HL-60 (cell line): ENCODE results near the gene GM2A.

Experiments
- DNase-seq, 2 experiments: peaks; one replicate each; pipeline ENCODE4 v3.0.0-alpha.2; 2010 to 2020; ENCODE audit warnings: low read depth in 1 of 2, low spot score in 1 of 2
- H3K27ac ChIP-seq: fragments of 250-450 bp; sonication (Bioruptor Pico); replicated peaks from 2 replicates; pipeline ENCODE4 v1.5.1; 2020; ENCODE audit warnings: mild to moderate bottlenecking, moderate library complexity
- H3K27me3 ChIP-seq: fragments of 250-450 bp; sonication (Bioruptor Pico); 2 replicates; pipeline ENCODE4 v1.5.1; 2021; ENCODE audit warnings: mild to moderate bottlenecking, moderate library complexity; ENCODE audit not compliant: insufficient read depth, poor library complexity, severe bottlenecking
- H3K4me3 ChIP-seq: replicated peaks from 2 replicates; pipeline ENCODE4 v1.5.1; 2011; ENCODE audit warnings: mild to moderate bottlenecking, control low read depth, low read length; ENCODE audit not compliant: insufficient read depth
- GABPA ChIP-seq: IDR thresholded peaks from 2 replicates; pipeline ENCODE4 v1.6.1; 2012; ENCODE audit warnings: low read depth
- POLR2AphosphoS5 ChIP-seq: IDR thresholded peaks from 2 replicates; pipeline ENCODE4 v1.6.1; 2012; ENCODE audit warnings: low read depth
- SPI1 ChIP-seq: IDR thresholded peaks from 2 replicates; pipeline ENCODE4 v1.6.1; 2012; ENCODE audit warnings: low read depth, mild to moderate bottlenecking, borderline replicate concordance
- TF ChIP-seq, protein P1 (sequence below): IDR thresholded peaks from 2 replicates; pipeline ENCODE4 v1.6.1; 2012; ENCODE audit warnings: low read depth; ENCODE audit not compliant: insufficient replicate concordance
- TF ChIP-seq, protein P2 (sequence below): IDR thresholded peaks from one replicate; pipeline ENCODE4 v1.5.1; 2011; ENCODE audit warnings: low read length, control low read depth, inconsistent platforms; ENCODE audit not compliant: insufficient read depth

The GM2A gene

DNA sequence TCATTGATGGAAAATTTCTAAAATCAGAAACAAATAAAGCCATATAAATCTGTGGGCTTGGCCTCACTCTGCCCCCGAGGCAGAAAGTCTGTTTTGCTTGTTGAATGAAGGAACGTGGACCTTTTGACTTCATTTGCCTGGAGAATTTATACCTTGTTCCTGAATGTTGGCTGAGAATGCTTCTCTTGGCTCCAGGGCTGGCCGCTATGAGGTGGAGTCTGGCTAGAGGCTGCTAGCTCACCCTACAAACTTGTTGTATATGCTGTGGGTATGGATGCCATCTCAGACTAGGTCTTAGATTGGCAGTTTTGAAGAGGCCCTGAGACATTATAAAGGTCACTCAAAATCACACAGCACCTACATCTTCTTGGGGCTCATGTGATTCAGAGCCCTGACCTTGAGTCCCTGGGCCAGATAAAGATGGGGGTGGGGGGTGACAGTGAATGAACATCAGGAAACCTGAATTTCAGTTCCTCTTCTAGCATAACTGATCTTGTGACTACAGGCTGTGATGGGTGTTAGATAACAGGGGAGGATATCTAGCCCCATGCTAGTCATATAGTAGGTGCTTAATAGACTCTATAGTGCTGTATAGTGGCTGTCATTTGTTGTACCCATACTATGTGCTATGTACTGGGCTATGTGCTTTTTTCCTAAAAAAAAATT lies 2.8 kb downstream of the GM2A start:
- DNase-seq: peak in 1 of 2 experiments; percentile 57
- no peak overlapping the region for H3K4me3 ChIP-seq
- H3K27me3 ChIP-seq: no peaks in the 10 kb centered on the region
- no peak overlapping the region for H3K27ac ChIP-seq
- TF ChIP-seq POLR2AphosphoS5 (no peak), SPI1 (peak; percentile 89)

DNA sequence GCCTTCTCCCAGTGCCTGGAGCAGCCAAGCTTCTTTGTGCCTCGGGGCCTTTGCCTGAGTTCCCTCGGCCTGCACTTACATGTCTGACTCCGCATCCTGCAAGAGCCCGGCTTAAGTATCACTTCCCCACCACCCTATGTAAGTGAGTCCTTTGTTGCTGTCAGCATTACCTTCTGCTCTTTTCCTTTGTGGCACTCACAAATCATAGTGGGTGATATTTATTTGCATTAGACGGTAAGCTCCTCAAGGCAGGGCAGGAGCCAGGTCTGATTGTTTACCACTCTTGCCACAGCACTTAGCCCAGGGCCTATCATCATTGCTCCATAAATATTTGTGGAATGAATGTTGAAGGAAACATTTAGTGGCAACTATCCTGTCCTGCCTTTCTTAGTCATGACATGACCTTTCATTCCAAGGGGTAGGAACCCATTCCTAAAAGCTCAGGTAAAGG lies 4.8 kb downstream of the GM2A start:
- Histone ChIP-seq H3K27ac (no peak overlapping the region), H3K4me3 (no peak overlapping the region), H3K27me3 (no peaks in the 10 kb centered on the region)
- TF ChIP-seq, protein P1, sequence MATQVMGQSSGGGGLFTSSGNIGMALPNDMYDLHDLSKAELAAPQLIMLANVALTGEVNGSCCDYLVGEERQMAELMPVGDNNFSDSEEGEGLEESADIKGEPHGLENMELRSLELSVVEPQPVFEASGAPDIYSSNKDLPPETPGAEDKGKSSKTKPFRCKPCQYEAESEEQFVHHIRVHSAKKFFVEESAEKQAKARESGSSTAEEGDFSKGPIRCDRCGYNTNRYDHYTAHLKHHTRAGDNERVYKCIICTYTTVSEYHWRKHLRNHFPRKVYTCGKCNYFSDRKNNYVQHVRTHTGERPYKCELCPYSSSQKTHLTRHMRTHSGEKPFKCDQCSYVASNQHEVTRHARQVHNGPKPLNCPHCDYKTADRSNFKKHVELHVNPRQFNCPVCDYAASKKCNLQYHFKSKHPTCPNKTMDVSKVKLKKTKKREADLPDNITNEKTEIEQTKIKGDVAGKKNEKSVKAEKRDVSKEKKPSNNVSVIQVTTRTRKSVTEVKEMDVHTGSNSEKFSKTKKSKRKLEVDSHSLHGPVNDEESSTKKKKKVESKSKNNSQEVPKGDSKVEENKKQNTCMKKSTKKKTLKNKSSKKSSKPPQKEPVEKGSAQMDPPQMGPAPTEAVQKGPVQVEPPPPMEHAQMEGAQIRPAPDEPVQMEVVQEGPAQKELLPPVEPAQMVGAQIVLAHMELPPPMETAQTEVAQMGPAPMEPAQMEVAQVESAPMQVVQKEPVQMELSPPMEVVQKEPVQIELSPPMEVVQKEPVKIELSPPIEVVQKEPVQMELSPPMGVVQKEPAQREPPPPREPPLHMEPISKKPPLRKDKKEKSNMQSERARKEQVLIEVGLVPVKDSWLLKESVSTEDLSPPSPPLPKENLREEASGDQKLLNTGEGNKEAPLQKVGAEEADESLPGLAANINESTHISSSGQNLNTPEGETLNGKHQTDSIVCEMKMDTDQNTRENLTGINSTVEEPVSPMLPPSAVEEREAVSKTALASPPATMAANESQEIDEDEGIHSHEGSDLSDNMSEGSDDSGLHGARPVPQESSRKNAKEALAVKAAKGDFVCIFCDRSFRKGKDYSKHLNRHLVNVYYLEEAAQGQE: no peak
- TF ChIP-seq SPI1 (no peak), POLR2AphosphoS5 (no peak), GABPA (no peak)
- TF ChIP-seq, protein P2, sequence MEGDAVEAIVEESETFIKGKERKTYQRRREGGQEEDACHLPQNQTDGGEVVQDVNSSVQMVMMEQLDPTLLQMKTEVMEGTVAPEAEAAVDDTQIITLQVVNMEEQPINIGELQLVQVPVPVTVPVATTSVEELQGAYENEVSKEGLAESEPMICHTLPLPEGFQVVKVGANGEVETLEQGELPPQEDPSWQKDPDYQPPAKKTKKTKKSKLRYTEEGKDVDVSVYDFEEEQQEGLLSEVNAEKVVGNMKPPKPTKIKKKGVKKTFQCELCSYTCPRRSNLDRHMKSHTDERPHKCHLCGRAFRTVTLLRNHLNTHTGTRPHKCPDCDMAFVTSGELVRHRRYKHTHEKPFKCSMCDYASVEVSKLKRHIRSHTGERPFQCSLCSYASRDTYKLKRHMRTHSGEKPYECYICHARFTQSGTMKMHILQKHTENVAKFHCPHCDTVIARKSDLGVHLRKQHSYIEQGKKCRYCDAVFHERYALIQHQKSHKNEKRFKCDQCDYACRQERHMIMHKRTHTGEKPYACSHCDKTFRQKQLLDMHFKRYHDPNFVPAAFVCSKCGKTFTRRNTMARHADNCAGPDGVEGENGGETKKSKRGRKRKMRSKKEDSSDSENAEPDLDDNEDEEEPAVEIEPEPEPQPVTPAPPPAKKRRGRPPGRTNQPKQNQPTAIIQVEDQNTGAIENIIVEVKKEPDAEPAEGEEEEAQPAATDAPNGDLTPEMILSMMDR: no peak
- no peak for DNase-seq

DNA sequence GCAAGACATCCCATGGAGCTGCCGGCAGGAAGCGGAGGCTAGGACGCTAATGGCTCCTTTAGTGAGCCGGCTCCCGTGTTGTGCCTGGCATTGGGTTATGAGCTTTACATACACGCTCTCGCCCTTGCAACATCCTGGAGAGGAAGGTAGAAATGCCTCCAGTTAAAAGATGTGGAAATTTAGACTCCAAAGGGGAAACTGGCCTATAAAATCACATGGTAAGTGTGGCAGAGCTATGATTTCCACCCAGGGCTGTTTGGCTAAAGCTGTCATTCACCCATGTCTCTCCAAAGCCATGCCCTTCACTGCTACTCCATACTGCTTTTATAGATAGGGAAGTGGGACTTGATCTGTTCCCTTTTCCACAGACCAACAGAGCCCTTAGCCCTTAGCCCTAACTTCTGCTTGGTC lies 5.2 kb downstream of the GM2A start:
- peak in 1 of 2 experiments; percentile 59 for DNase-seq
- TF ChIP-seq, protein P2: no peak
- TF ChIP-seq SPI1: peak; percentile 91
- no peak for TF ChIP-seq POLR2AphosphoS5
- TF ChIP-seq GABPA: no peak
- TF ChIP-seq, protein P1: no peak
- Histone ChIP-seq H3K4me3 (no peak overlapping the region), H3K27ac (no peak overlapping the region), H3K27me3 (no peaks in the 10 kb centered on the region)

DNA sequence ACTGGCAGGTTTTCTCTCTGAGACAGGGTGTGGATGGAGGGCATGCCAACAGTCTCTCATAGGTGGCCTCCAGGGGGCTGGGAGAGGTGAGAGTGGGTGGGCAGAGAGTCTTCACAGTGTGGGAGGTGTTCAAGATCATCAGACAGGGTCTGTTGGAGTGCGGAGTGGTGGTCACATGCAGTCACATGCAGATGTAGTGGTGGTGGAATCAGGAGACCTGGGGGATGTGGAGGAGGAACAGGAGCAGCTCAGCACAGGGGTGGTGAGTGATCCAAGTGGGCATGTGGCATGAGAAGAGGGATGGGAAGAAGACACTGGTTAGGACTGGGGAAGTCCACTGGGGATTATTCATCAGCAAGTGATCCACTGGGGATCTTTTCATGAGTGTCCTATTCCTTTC lies 5.8 kb downstream of the GM2A start:
- no peak for DNase-seq
- TF ChIP-seq, protein P2: no peak
- no peak for TF ChIP-seq SPI1
- no peak for TF ChIP-seq GABPA
- TF ChIP-seq, protein P1: no peak
- no peak for TF ChIP-seq POLR2AphosphoS5
- no peak overlapping the region for H3K27ac ChIP-seq
- no peak overlapping the region for H3K4me3 ChIP-seq
- no peaks in the 10 kb centered on the region for H3K27me3 ChIP-seq
